Right renal cortex interstitium (tissue), 3 donors: ENCODE measurements around the gene PTDSS2. TPM values are rescaled to one million over a fixed set of nuclear protein-coding genes. Genes with fewer than 3 reads are reported as not detected.

Experiments
- DNase-seq, 3 donors: peaks; one replicate each; pipeline ENCODE4 v3.0.0-alpha.2; 2013; ENCODE audit warnings: low read depth in 3 of 3, low spot score in 2 of 3
- polyA plus RNA-seq, 3 donors: library from polyadenylated mRNA; unstranded; fragments of 120-200 nt; gene quantifications; one replicate each; pipeline ENCODE4 v1.2.1, GENCODE V29; 2013; ENCODE audit not compliant: insufficient read length in 3 of 3

PTDSS2 gene
- polyA plus RNA-seq, 3 donors, result 27.0 to 30.6 (median 27.1) TPM

DNA sequence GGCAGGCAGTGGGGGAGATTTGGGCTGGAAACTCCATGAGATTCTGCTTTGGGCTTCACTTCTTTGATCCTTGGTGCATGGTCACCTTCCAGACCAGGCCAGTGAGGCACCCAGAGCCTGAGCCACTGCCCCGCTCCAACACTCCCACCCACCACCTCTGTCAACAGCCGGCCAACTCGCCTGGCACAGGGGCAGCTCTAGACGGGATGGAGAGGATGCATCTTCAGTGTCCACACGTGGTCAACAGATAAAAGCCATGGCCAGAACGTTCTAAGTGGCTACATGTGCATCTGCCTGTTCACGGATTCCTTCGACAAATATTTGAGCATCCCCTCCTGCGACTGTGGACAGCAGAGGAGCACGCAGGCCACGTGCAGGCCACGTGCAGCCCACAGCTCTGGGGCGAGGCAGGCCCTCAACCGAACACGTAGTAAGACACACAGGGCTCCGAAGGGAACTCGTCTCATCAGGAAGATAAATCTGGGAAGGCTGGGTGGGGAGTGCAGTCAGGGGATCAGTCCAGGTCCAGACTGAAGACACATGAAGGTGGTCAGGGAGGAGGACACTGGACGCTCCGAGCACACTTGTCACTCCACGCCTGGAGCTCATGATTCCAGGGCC lies 88.5 kb downstream of the PTDSS2 start:
- no peak for DNase-seq

DNA sequence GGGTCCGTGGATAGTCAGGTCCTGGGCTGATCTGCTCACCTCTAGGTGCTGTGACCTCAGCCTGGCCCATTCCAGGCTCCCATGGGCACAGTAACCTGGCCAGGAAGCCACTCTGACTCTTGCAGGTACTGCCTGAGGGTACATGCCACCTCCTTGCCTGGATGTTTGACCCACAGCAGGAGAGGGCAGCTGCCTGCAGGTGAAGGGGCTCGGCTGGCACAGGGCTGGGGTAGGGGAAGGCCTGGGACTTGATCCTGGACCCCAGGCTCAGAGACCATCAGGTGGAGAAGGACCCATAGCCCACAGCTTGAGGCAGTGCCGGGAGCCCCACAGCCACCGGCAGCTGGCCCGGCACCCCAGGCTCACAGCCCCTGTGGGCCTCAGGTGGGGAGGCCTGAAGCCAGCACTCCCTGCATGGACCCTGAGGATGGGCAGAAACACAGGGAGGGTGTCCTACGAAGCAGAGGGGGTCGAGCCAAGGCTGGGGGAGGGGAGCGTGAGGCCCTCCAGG lies 89.9 kb downstream of the PTDSS2 start:
- no peak for DNase-seq

Other genes starting within 250 kb of the PTDSS2 start
- 10 to 100 TPM; 41.7 to 43.2 (median 41.9) TPM for gene BET1L, start 242.9 kb upstream of the PTDSS2 start, polyA plus RNA-seq
- 10 to 100 TPM; 81.4 to 94.6 (median 84.7) TPM for gene RIC8A, start 242.6 kb upstream of the PTDSS2 start, polyA plus RNA-seq
- gene SIRT3, start 213.9 kb upstream of the PTDSS2 start, polyA plus RNA-seq, result 10 to 100 TPM; 23.6 to 27.6 (median 24.8) TPM
- 100 to 1,000 TPM; 129 to 144 (median 132) TPM for gene PSMD13, start 213.3 kb upstream of the PTDSS2 start, polyA plus RNA-seq
- gene NLRP6, start 171.9 kb upstream of the PTDSS2 start, polyA plus RNA-seq, result under 1 TPM; 0.11 to 0.36 (median 0.25) TPM
- gene PGGHG, start 161.2 kb upstream of the PTDSS2 start, polyA plus RNA-seq, result 10 to 100 TPM in 2 of 3 donors, 1 to 10 TPM in 1; 9.1 to 19.2 (median 11.4) TPM
- gene IFITM5, start 150.8 kb upstream of the PTDSS2 start, polyA plus RNA-seq, result not detected
- 100 to 1,000 TPM; 156 to 251 (median 209) TPM for gene IFITM2, start 142.5 kb upstream of the PTDSS2 start, polyA plus RNA-seq
- gene IFITM1, start 136.2 kb upstream of the PTDSS2 start, polyA plus RNA-seq, result 10 to 100 TPM; 33.9 to 45.6 (median 43.5) TPM
- 100 to 1,000 TPM; 299 to 430 (median 398) TPM for gene IFITM3, start 129.4 kb upstream of the PTDSS2 start, polyA plus RNA-seq
- gene B4GALNT4, start 80.8 kb upstream of the PTDSS2 start, polyA plus RNA-seq, result 10 to 100 TPM; 45.9 to 50.1 (median 47.4) TPM
- gene PKP3, start 56.1 kb upstream of the PTDSS2 start, polyA plus RNA-seq, result 1 to 10 TPM; 4.1 to 5.5 (median 4.4) TPM
- gene SIGIRR, start 35.3 kb upstream of the PTDSS2 start, polyA plus RNA-seq, result 10 to 100 TPM; 25.0 to 31.9 (median 25.6) TPM
- gene ANO9, start 8.3 kb upstream of the PTDSS2 start, polyA plus RNA-seq, result 10 to 100 TPM in 1 of 3 donors, 1 to 10 TPM in 2; 6.4 to 10.3 (median 7.0) TPM
- gene RNH1, start 57.0 kb downstream of the PTDSS2 start, polyA plus RNA-seq, result 10 to 100 TPM; 62.4 to 80.0 (median 71.8) TPM
- 10 to 100 TPM; 36.8 to 44.5 (median 39.2) TPM for gene HRAS, start 85.3 kb downstream of the PTDSS2 start, polyA plus RNA-seq
- gene LRRC56, start 87.2 kb downstream of the PTDSS2 start, polyA plus RNA-seq, result 1 to 10 TPM; 2.7 to 3.2 (median 3.0) TPM
- 1 to 10 TPM; 2.6 to 2.7 (median 2.6) TPM for gene LMNTD2, start 110.5 kb downstream of the PTDSS2 start, polyA plus RNA-seq
- 10 to 100 TPM; 33.3 to 42.0 (median 37.5) TPM for gene RASSF7, start 110.7 kb downstream of the PTDSS2 start, polyA plus RNA-seq
- gene PHRF1, start 126.2 kb downstream of the PTDSS2 start, polyA plus RNA-seq, result 10 to 100 TPM; 17.9 to 20.7 (median 18.4) TPM
- gene IRF7, start 165.7 kb downstream of the PTDSS2 start, polyA plus RNA-seq, result 1 to 10 TPM; 5.9 to 8.0 (median 7.3) TPM
- 10 to 100 TPM; 31.0 to 42.2 (median 41.3) TPM for gene CDHR5, start 174.7 kb downstream of the PTDSS2 start, polyA plus RNA-seq
- 1 to 10 TPM in 2 of 3 donors, under 1 TPM in 1; 0.76 to 1.6 (median 1.5) TPM for gene SCT, start 176.9 kb downstream of the PTDSS2 start, polyA plus RNA-seq
- 1 to 10 TPM; 1.4 to 2.4 (median 1.6) TPM for gene DRD4, start 187.0 kb downstream of the PTDSS2 start, polyA plus RNA-seq
- gene DEAF1, start 244.9 kb downstream of the PTDSS2 start, polyA plus RNA-seq, result 10 to 100 TPM; 30.6 to 52.9 (median 43.5) TPM
- 10 to 100 TPM; 31.0 to 38.4 (median 33.2) TPM for gene TMEM80, start 245.5 kb downstream of the PTDSS2 start, polyA plus RNA-seq